GM21526 (cell line): ENCODE measurements around the gene POU4F1.

ENCODE experiments used
- ATAC-seq: cut with Tn5 transposase; IDR thresholded peaks from one replicate; pipeline ENCODE4 v1.9.1; 2021; ENCODE audit warnings: moderate library complexity; ENCODE audit not compliant: unreplicated experiment, low FRiP score

POU4F1 gene

GRCh38 chr13:78593652-78594455, 9.5 kb downstream of the POU4F1 start:
- no peak for ATAC-seq

DNA sequence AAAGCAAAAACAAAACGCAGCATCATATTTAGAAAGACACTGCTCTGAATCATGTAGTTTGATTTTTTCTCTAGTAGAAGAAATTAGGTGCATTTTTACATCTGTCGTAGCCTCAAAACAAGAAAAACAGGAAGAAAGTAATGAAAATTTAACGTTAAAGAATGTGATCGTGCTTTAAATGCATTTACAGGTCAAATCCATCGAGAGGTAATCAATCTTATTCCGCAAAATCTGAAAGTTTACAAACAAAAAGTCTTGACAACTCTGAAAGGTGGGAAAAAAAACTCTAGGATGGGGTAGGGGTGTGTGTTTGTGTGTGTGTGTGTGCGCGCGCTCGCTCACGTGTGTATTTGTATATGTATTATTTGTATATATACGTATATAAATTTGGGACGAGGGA, 10.2 kb downstream of the POU4F1 start:
- ATAC-seq = no peak

GRCh38 chr13:78592584-78592983, 10.8 kb downstream of the POU4F1 start:
- no peak for ATAC-seq

GRCh38 chr13:78589206-78589605, 14.1 kb downstream of the POU4F1 start:
- no peak for ATAC-seq

DNA sequence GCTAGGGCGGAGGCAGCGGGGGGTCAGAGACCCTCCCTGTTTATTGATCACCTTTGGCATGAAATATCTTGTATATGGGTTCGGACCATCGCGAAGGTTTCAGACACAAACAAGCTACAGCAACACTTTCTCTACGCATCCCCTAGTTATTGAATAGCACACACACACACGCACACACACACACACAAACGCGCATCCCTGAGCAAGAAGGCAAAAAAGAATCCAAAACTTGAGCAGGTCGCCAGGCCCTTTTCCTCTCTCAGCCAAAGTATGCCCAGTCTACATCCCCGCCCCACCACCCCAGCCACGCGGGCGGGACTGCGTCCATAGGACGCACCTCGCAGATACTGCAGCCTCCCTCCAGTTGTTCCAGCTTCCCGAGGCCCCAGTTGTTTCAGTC, 16.0 kb downstream of the POU4F1 start:
- no peak for ATAC-seq

GRCh38 chr13:78586706-78587105, 16.6 kb downstream of the POU4F1 start:
- ATAC-seq = no peak

- no peak for ATAC-seq
Observed at GRCh38 chr13:78576261-78576660, 27.1 kb downstream of the POU4F1 start.

DNA sequence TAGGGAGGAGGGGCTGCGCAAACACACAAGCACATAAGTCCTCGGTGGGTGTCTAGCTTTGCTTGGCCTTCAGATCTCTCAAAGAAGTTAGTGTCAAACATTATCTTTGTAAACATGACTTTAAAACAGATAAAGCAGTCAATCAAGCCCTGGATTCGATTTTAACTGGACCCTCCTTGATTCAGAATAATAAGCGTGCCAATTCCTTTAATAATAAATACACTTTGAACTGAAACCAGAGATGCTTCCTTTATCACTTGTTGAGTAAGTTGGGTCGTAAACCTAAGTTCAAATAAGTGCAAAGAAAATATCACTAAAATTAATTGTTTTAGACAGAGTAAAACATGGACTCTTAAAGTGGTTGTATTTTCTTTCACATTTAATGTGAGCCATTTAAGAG, 30.9 kb downstream of the POU4F1 start:
- no peak for ATAC-seq

- no peak for ATAC-seq
Observed at GRCh38 chr13:78569029-78569428, 34.3 kb downstream of the POU4F1 start.

GRCh38 chr13:78566631-78567030, 36.7 kb downstream of the POU4F1 start:
- ATAC-seq = no peak

GRCh38 chr13:78562237-78562889, 41.0 kb downstream of the POU4F1 start:
- no peak for ATAC-seq
